Endothelial cell of umbilical vein (primary cell): ENCODE measurements around the gene UGT1A9.

Source experiments
- CTCF ChIP-seq, 2 donors: IDR thresholded peaks; 1 replicate in 1 of 2; 2 replicates in 1 of 2; pipeline ENCODE4 v1.5.1; 2011; ENCODE audit warnings: low read length in 2 of 2, mild to moderate bottlenecking in 2 of 2, moderate library complexity in 2 of 2, control low read depth in 1 of 2, inconsistent platforms in 1 of 2, low read depth in 1 of 2; ENCODE audit not compliant: insufficient read depth in 1 of 2; ENCODE audit errors: extremely low read depth in 1 of 2
- EZH2 ChIP-seq: IDR thresholded peaks from 2 replicates; pipeline ENCODE4 v1.6.1; 2012; ENCODE audit warnings: borderline replicate concordance, low read depth, mild to moderate bottlenecking, moderate library complexity, low read length, inconsistent platforms; ENCODE audit not compliant: severe bottlenecking
- MAX ChIP-seq: IDR thresholded peaks from 2 replicates; pipeline ENCODE4 v1.6.1; 2011; ENCODE audit not compliant: insufficient read depth, insufficient read length
- POLR2A ChIP-seq: IDR thresholded peaks from 2 replicates; pipeline ENCODE4 v1.6.1; 2012; ENCODE audit warnings: low read depth, mild to moderate bottlenecking, control low read depth, low read length
- POLR2AphosphoS5 ChIP-seq: IDR thresholded peaks from 2 replicates; pipeline ENCODE4 v1.6.1; 2012; ENCODE audit warnings: low read depth, mild to moderate bottlenecking, control low read depth, low read length, moderate library complexity; ENCODE audit not compliant: insufficient read depth

GRCh38 chr2:233764761-233765160 lies 93.1 kb downstream of the UGT1A9 start:
- TF ChIP-seq MAX = no peak
- no peak for TF ChIP-seq CTCF (IDR thresholded peaks at IDR 0.05; ENCODE audit: extremely low read depth in 1 of 2, insufficient read depth in 1 of 2, low read depth in 1 of 2, low read length in 2 of 2)
- no peak for TF ChIP-seq POLR2A
- TF ChIP-seq POLR2AphosphoS5 = no peak
- no peak for TF ChIP-seq EZH2
